Transverse colon (tissue), 4 donors: ENCODE measurements around the gene MND1. TPM values are rescaled to one million over a fixed set of nuclear protein-coding genes. Genes with fewer than 3 reads are reported as not detected.

Experiments
- DNase-seq: peaks from one replicate; pipeline ENCODE4 v3.0.0-alpha.2; 2019
- H3K27ac ChIP-seq, 4 donors: fragments of 200-600 bp; sonication (generic); 2 replicates each; pipeline ENCODE4 v1.5.1; 2016 to 2018; ENCODE audit warnings: inconsistent platforms in 4 of 4
- H3K27me3 ChIP-seq: fragments of 200-600 bp; sonication (generic); 2 replicates; pipeline ENCODE4 v1.5.1; 2017; ENCODE audit warnings: inconsistent platforms
- H3K36me3 ChIP-seq, 4 donors: fragments of 200-600 bp; sonication (generic); 2 replicates each; pipeline ENCODE4 v1.5.1; 2017 to 2019; ENCODE audit warnings: inconsistent platforms in 4 of 4
- H3K4me1 ChIP-seq, 4 donors: fragments of 200-600 bp; sonication (generic); 2 replicates each; pipeline ENCODE4 v1.5.1; 2017 to 2020; ENCODE audit warnings: inconsistent platforms in 4 of 4
- H3K4me3 ChIP-seq, 4 donors: fragments of 200-600 bp; sonication (generic); 1 replicate in 1 of 4; 2 replicates in 3 of 4; pipeline versions ENCODE4 v1.5.1 to v1.6.1; 2017 to 2019; ENCODE audit warnings: inconsistent platforms in 4 of 4
- H3K9me3 ChIP-seq, 2 donors: fragments of 200-600 bp; sonication (generic); 2 replicates each; pipeline ENCODE4 v1.5.1; 2017 to 2019; ENCODE audit warnings: inconsistent platforms in 2 of 2
- CTCF ChIP-seq, 5 experiments: fragments of 200-600 bp in 3 of 5; fragments of 450-650 bp in 2 of 5; sonication (generic) in 3 of 5; IDR thresholded peaks; 1 replicate in 2 of 5; 2 replicates in 3 of 5; pipeline ENCODE4 v1.5.1; 2016 to 2017; ENCODE audit warnings: antibody characterized with exemption in 5 of 5, inconsistent platforms in 3 of 5, mild to moderate bottlenecking in 2 of 5, moderate library complexity in 1 of 5
- EP300 ChIP-seq: sonication (generic); formaldehyde crosslinking; IDR thresholded peaks from one replicate; pipeline ENCODE4 v1.6.1; 2017; ENCODE audit warnings: antibody characterized with exemption, low read depth
- POLR2A ChIP-seq: fragments of 450-650 bp; IDR thresholded peaks from one replicate; pipeline ENCODE4 v1.6.1; 2016; ENCODE audit warnings: antibody characterized with exemption, mild to moderate bottlenecking, moderate library complexity
- POLR2AphosphoS5 ChIP-seq, 3 donors: sonication (generic); formaldehyde crosslinking; IDR thresholded peaks; one replicate each; pipeline ENCODE4 v1.6.1; 2016; ENCODE audit warnings: antibody characterized with exemption in 3 of 3
- WGBS, 2 donors: methylation state at CpG; one replicate each; pipeline ENCODE4 v1.1.5; 2018; ENCODE audit warnings: low coverage in 1 of 2; 5-methylcytosine and 5-hydroxymethylcytosine counted together
- in situ Hi-C, 4 donors: fragments of 200-750 bp; cut with MboI; loops; one replicate each; pipeline versions ENCODE4 v1.15.0 to v1.15.1; 2017; ENCODE audit warnings: low sequenced_read_pairs in 3 of 4, low pct_ligation_motif_present in 1 of 4, low pct_unique_long_range_greater_than_20kb in 1 of 4
- intact Hi-C: fragments of 100-400 bp; cut with DNase I; formaldehyde crosslinking; loops from one replicate; pipeline ENCODE4 v1.15.1; 2023; ENCODE audit warnings: low total_unique reads
- total RNA-seq, 4 donors: library from RNA; depleted of rRNA; stranded (reverse); fragments of >200 nt; gene quantifications; one replicate each; pipeline ENCODE4 v1.1.0, GENCODE V29; 2016

Gene MND1
- total RNA-seq, 4 donors from 2014 or later = 0.80 to 3.2 (median 1.4) TPM; not detected in 1

- peaks cover 0 to 5% (median 0%) of the 10 kb centered on the region in 4 donors for H3K4me1 ChIP-seq
- intact Hi-C loops = no loop called here
Measured at GRCh38 chr4:153310793-153311192, 33.7 kb upstream of the MND1 start.

GRCh38 chr4:153314915-153315314 lies 29.6 kb upstream of the MND1 start:
- Histone ChIP-seq H3K9me3 (no peaks in the 10 kb centered on the region), H3K4me3 (no peak overlapping the region), H3K36me3 (peaks cover 0 to 18% (median 0%) of the 10 kb centered on the region in 4 donors), H3K4me1 (peaks cover 0 to 5% (median 0%) of the 10 kb centered on the region in 4 donors), H3K27me3 (no peaks in the 10 kb centered on the region), H3K27ac (no peak overlapping the region)
- intact Hi-C loops = loop anchor here (2.0 kb wide), 1 partner anchor 32 kb away; no protein-coding TSS in a partner anchor
- DNase-seq = no peak
- 88 to 91% methylated on average over 1 of the region's 1 CpG for WGBS, 2 donors
- TF ChIP-seq POLR2A (no peak), CTCF (IDR thresholded peaks at IDR 0.05) (no peak), POLR2AphosphoS5 (IDR thresholded peaks at IDR 0.05) (no peak), EP300 (no peak)
- in situ Hi-C loops = loop anchor here in 2 of 4 donors (5.0 to 25.0 kb wide), 2 partner anchors 173 to 178 kb away; no protein-coding TSS in a partner anchor

More at GRCh38 chr4:153310793-153311192, 33.7 kb upstream of the MND1 start:
- WGBS, 2 donors = 85 to 90% methylated on average over 1 of the region's 1 CpG
- Histone ChIP-seq H3K27me3 (no peaks in the 10 kb centered on the region), H3K9me3 (no peaks in the 10 kb centered on the region), H3K4me3 (no peak overlapping the region), H3K27ac (no peak overlapping the region), H3K36me3 (peaks cover 0 to 6% (median 0%) of the 10 kb centered on the region in 4 donors)
- TF ChIP-seq CTCF (IDR thresholded peaks at IDR 0.05) = no peak
- TF ChIP-seq EP300 = no peak
- no peak for TF ChIP-seq POLR2A
- TF ChIP-seq POLR2AphosphoS5 (IDR thresholded peaks at IDR 0.05) = no peak
- in situ Hi-C loops = loop anchor here in 1 of 4 donors (25.0 kb wide), 1 partner anchor 173 kb away; no protein-coding TSS in a partner anchor
- DNase-seq = no peak

- H3K9me3 ChIP-seq = no peaks in the 10 kb centered on the region
- intact Hi-C loops (no loop called here), in situ Hi-C loops (loop anchor here in 2 of 4 donors (5.0 to 25.0 kb wide), 2 partner anchors 177 to 182 kb away; no protein-coding TSS in a partner anchor)
- no peaks in the 10 kb centered on the region for H3K27me3 ChIP-seq
- no peak overlapping the region for H3K4me3 ChIP-seq
- WGBS, 2 donors = 65 to 82% methylated on average over 2 of the region's 2 CpGs
- peaks cover 0 to 18% (median 9%) of the 10 kb centered on the region in 4 donors for H3K36me3 ChIP-seq
- TF ChIP-seq EP300 (no peak), CTCF (IDR thresholded peaks at IDR 0.05) (peak; percentile 47 to 59 (median 56))
- no peak overlapping the region for H3K27ac ChIP-seq
- no peaks in the 10 kb centered on the region for H3K4me1 ChIP-seq
- DNase-seq = no peak
Measured at GRCh38 chr4:153318696-153319320, 25.7 kb upstream of the MND1 start.

- no peak for DNase-seq
- no peaks in the 10 kb centered on the region for H3K27me3 ChIP-seq
- intact Hi-C loops (loop anchor here (5.0 kb wide), 1 partner anchor 180 kb away; no protein-coding TSS in a partner anchor), in situ Hi-C loops (loop anchor here in 3 of 4 donors (5.0 to 25.0 kb wide), 3 partner anchors 178 to 185 kb away; no protein-coding TSS in a partner anchor)
- no peaks in the 10 kb centered on the region for H3K4me1 ChIP-seq
- WGBS, 2 donors = 66 to 74% methylated on average over 4 to 6 of the region's 6 CpGs
- no peak for TF ChIP-seq EP300
- no peak for TF ChIP-seq CTCF (IDR thresholded peaks at IDR 0.05)
- TF ChIP-seq POLR2A = no peak
- TF ChIP-seq POLR2AphosphoS5 (IDR thresholded peaks at IDR 0.05) = no peak
- H3K27ac ChIP-seq = no peak overlapping the region
- H3K4me3 ChIP-seq = no peak overlapping the region
- H3K9me3 ChIP-seq = no peaks in the 10 kb centered on the region
- peaks cover 0 to 18% (median 7%) of the 10 kb centered on the region in 4 donors for H3K36me3 ChIP-seq
Measured at GRCh38 chr4:153322791-153323190, 21.7 kb upstream of the MND1 start.
